Measurements from ENCODE around the gene SEMA3G.

Gene SEMA3G

DNA sequence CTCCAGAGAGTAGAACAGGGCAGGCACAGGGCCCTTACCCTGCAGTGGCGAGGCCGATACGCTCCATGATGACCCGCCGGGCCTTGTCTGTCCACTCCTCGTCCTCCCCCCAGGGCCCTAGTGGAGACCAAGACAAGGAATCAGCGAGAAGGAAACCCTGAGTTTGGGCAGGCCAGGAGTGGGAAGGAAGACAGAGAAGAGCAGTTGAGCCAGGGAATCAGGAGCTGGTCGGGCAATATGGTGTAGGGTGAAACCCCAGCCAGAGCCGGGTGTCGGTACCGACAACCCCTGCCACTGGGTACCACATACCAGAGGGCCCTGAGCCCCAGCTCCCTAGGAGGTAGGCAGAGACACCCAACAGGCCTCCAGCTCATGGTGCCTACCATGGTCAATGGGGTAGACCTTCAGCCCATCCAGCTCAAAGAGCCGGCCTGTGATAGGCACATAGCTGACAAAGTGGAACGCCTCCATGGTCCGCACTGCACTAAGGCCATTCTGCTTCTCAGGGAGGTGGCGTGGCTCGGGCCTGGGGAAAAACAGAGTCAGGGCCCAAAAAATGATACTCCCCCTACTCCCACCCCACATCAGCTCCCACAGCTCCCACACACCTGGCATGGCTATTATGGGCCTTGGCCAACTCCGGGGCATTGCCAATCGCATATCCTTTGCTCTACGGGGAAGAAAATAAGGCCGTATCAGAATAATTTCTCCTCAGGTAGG lies 38.0 kb downstream of the SEMA3G start:
- Histone ChIP-seq H3K9me3 (ENCODE audit: control insufficient read depth, low read length) (no peaks in the 10 kb centered on the region), H3K9ac (ENCODE audit: low read length) (no peak overlapping the region), H2BK12ac (ENCODE audit: low read length in 2 of 2) (no peak overlapping the region), H3K18ac (ENCODE audit: low read depth in 1 of 2, low read length in 2 of 2) (no peak overlapping the region), H3K14ac (ENCODE audit: low read length in 2 of 2) (no peak overlapping the region), H2BK15ac (ENCODE audit: low read depth, poor library complexity, severe bottlenecking) (no peak overlapping the region), H4K91ac (ENCODE audit: low read length) (no peak overlapping the region), H3K36me3 (ENCODE audit: control insufficient read depth in 1 of 2, insufficient read depth in 2 of 2, low read depth in 1 of 2, low read length in 2 of 2) (peaks cover 64 to 67% of the 10 kb centered on the region in 2 experiments), H3K4me2 (ENCODE audit: low read length, poor library complexity, severe bottlenecking) (no peak overlapping the region), H3K23ac (ENCODE audit: low read length in 2 of 2) (no peak overlapping the region), H3K4ac (ENCODE audit: low read depth in 1 of 2, low read length in 2 of 2) (no peak overlapping the region), H3K27me3 (ENCODE audit: control insufficient read depth in 1 of 2, insufficient read depth in 1 of 2, low read length in 2 of 2) (no peaks in the 10 kb centered on the region), H2AFZ (ENCODE audit: low read depth, low read length) (no peak overlapping the region), H3K4me1 (ENCODE audit: control insufficient read depth, insufficient read depth, low read depth, low read length) (peaks cover 21% of the 10 kb centered on the region), H3K4me3 (ENCODE audit: insufficient read depth in 1 of 2, low read depth in 1 of 2, low read length in 2 of 2) (no peak overlapping the region), H3K79me1 (replicated peaks; ENCODE audit: low read length, poor library complexity, severe bottlenecking) (peaks cover 53% of the 10 kb centered on the region), H2BK5ac (ENCODE audit: low read depth, low read length, poor library complexity, severe bottlenecking) (no peak overlapping the region), H3K27ac (ENCODE audit: low read length, poor library complexity, severe bottlenecking) (no peak overlapping the region), H2AK5ac (ENCODE audit: low read length, severe bottlenecking) (no peak overlapping the region), H4K8ac (ENCODE audit: low read length) (no peak overlapping the region), H2BK120ac (ENCODE audit: low read depth, low read length) (no peak overlapping the region)
- WGBS = 97% methylated on average over 20 of the region's 20 CpGs
- DNase-seq = no peak

DNA sequence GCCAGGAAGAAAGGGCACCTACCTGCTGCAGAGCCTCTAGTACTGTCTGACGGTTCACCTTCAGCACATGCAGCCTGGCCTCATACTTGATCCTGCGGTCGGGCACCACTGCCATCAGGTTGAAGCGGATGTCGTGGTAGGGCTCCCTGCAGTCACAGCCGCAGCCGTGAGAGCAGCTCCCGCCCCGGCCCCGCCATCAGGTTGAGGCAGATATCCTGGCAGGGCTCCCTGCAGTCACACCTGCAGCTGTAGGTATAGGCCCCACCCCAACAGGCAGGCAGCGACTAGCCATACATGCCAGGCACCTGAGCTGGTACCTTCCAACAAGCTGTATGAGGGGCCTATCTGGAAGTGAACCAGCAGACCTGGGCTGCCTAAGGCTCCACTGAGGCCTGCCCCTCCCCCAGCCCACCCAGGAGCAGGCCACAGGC lies 38.7 kb downstream of the SEMA3G start:
- peaks cover 49% of the 10 kb centered on the region for H3K79me1 ChIP-seq (replicated peaks; ENCODE audit: low read length, poor library complexity, severe bottlenecking)
- WGBS = 96% methylated on average over 11 of the region's 11 CpGs
- H3K9ac ChIP-seq (ENCODE audit: low read length) = no peak overlapping the region
- H3K36me3 ChIP-seq (ENCODE audit: control insufficient read depth in 1 of 2, insufficient read depth in 2 of 2, low read depth in 1 of 2, low read length in 2 of 2) = peaks cover 71 to 74% of the 10 kb centered on the region in 2 experiments
- H3K4me2 ChIP-seq (ENCODE audit: low read length, poor library complexity, severe bottlenecking) = no peak overlapping the region
- no peak for DNase-seq
- H3K14ac ChIP-seq (ENCODE audit: low read length in 2 of 2) = no peak overlapping the region
- no peak overlapping the region for H3K18ac ChIP-seq (ENCODE audit: low read depth in 1 of 2, low read length in 2 of 2)
- H2AK5ac ChIP-seq (ENCODE audit: low read length, severe bottlenecking) = no peak overlapping the region
- H2BK12ac ChIP-seq (ENCODE audit: low read length in 2 of 2) = no peak overlapping the region
- H3K9me3 ChIP-seq (ENCODE audit: control insufficient read depth, low read length) = no peaks in the 10 kb centered on the region
- H2BK15ac ChIP-seq (ENCODE audit: low read depth, poor library complexity, severe bottlenecking) = no peak overlapping the region
- no peak overlapping the region for H3K23ac ChIP-seq (ENCODE audit: low read length in 2 of 2)
- no peak overlapping the region for H2BK120ac ChIP-seq (ENCODE audit: low read depth, low read length)
- no peaks in the 10 kb centered on the region for H3K27me3 ChIP-seq (ENCODE audit: control insufficient read depth in 1 of 2, insufficient read depth in 1 of 2, low read length in 2 of 2)
- H3K27ac ChIP-seq (ENCODE audit: low read length, poor library complexity, severe bottlenecking) = no peak overlapping the region
- peaks cover 16% of the 10 kb centered on the region for H3K4me1 ChIP-seq (ENCODE audit: control insufficient read depth, insufficient read depth, low read depth, low read length)
- no peak overlapping the region for H2AFZ ChIP-seq (ENCODE audit: low read depth, low read length)
- H4K8ac ChIP-seq (ENCODE audit: low read length) = peak overlapping the region; percentile 0
- peak overlapping the region; percentile 61 for H4K91ac ChIP-seq (ENCODE audit: low read length)
- no peak overlapping the region for H3K4me3 ChIP-seq (ENCODE audit: insufficient read depth in 1 of 2, low read depth in 1 of 2, low read length in 2 of 2)
- H2BK5ac ChIP-seq (ENCODE audit: low read depth, low read length, poor library complexity, severe bottlenecking) = no peak overlapping the region
- no peak overlapping the region for H3K4ac ChIP-seq (ENCODE audit: low read depth in 1 of 2, low read length in 2 of 2)

DNA sequence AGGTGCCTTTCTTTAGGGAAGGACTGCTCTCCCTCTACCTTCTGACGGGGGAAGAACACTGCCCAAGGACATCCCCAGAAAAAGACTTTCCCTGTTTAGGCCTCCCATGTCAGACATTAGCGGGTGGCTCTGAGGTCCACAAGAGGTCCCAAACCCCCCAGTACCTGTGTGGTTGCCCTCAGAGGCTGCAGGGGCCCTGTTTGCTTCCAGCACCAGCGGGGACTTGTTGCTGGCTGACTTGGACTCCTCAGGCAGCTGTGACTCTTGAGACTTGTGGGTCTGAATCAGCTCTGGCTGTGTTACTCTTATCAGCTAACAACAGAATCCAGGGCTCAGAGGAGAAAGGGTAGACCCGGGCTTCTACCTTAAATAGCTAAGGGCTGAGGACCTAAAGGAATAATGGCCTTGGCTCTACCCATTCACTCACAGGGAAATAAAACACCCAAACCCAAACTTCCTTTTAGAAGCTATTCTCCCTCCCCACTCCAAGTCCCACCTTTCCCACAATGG lies 39.2 kb downstream of the SEMA3G start:
- Histone ChIP-seq H3K79me1 (replicated peaks; ENCODE audit: low read length, poor library complexity, severe bottlenecking) (peaks cover 49% of the 10 kb centered on the region), H3K23ac (ENCODE audit: low read length in 2 of 2) (no peak overlapping the region), H3K14ac (ENCODE audit: low read length in 2 of 2) (no peak overlapping the region), H3K27ac (ENCODE audit: low read length, poor library complexity, severe bottlenecking) (no peak overlapping the region), H3K4me3 (ENCODE audit: insufficient read depth in 1 of 2, low read depth in 1 of 2, low read length in 2 of 2) (no peak overlapping the region), H3K4ac (ENCODE audit: low read depth in 1 of 2, low read length in 2 of 2) (no peak overlapping the region), H2BK5ac (ENCODE audit: low read depth, low read length, poor library complexity, severe bottlenecking) (no peak overlapping the region), H3K4me2 (ENCODE audit: low read length, poor library complexity, severe bottlenecking) (no peak overlapping the region), H3K27me3 (ENCODE audit: control insufficient read depth in 1 of 2, insufficient read depth in 1 of 2, low read length in 2 of 2) (no peaks in the 10 kb centered on the region), H3K9me3 (ENCODE audit: control insufficient read depth, low read length) (no peaks in the 10 kb centered on the region), H2BK15ac (ENCODE audit: low read depth, poor library complexity, severe bottlenecking) (no peak overlapping the region), H4K8ac (ENCODE audit: low read length) (no peak overlapping the region), H2BK120ac (ENCODE audit: low read depth, low read length) (no peak overlapping the region), H3K18ac (ENCODE audit: low read depth in 1 of 2, low read length in 2 of 2) (no peak overlapping the region), H3K4me1 (ENCODE audit: control insufficient read depth, insufficient read depth, low read depth, low read length) (peaks cover 14% of the 10 kb centered on the region), H2BK12ac (ENCODE audit: low read length in 2 of 2) (no peak overlapping the region), H3K9ac (ENCODE audit: low read length) (no peak overlapping the region), H2AK5ac (ENCODE audit: low read length, severe bottlenecking) (no peak overlapping the region), H3K36me3 (ENCODE audit: control insufficient read depth in 1 of 2, insufficient read depth in 2 of 2, low read depth in 1 of 2, low read length in 2 of 2) (peaks cover 77 to 80% of the 10 kb centered on the region in 2 experiments), H4K91ac (ENCODE audit: low read length) (no peak overlapping the region), H2AFZ (ENCODE audit: low read depth, low read length) (no peak overlapping the region)
- no peak for DNase-seq
- WGBS = 98% methylated on average over 4 of the region's 4 CpGs

DNA sequence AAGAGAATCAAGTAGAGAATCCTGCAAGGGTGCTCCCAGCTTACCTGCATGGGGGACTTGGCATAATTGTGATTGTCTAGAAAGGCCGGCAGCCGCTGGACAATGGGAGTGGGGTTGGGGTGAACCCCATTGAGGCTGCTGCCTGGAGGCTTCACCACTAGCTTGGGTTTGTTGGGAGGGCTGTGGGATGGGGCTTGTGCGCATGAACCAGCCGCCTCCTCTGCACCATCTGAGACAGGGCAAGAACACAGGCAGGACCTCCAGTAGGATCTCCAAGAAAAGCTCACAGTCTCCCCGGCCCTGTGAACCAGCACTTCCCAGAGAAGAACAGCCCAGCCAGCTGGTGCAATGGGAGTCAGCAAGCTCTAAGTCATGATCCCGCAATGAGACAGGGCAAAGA lies 39.8 kb downstream of the SEMA3G start:
- Histone ChIP-seq H3K27ac (ENCODE audit: low read length, poor library complexity, severe bottlenecking) (no peak overlapping the region), H2BK12ac (ENCODE audit: low read length in 2 of 2) (no peak overlapping the region), H3K4me3 (ENCODE audit: insufficient read depth in 1 of 2, low read depth in 1 of 2, low read length in 2 of 2) (no peak overlapping the region), H3K79me1 (replicated peaks; ENCODE audit: low read length, poor library complexity, severe bottlenecking) (peaks cover 49% of the 10 kb centered on the region), H3K4me1 (ENCODE audit: control insufficient read depth, insufficient read depth, low read depth, low read length) (peaks cover 14% of the 10 kb centered on the region), H3K14ac (ENCODE audit: low read length in 2 of 2) (no peak overlapping the region), H3K4ac (ENCODE audit: low read depth in 1 of 2, low read length in 2 of 2) (no peak overlapping the region), H3K18ac (ENCODE audit: low read depth in 1 of 2, low read length in 2 of 2) (no peak overlapping the region), H4K8ac (ENCODE audit: low read length) (no peak overlapping the region), H2BK5ac (ENCODE audit: low read depth, low read length, poor library complexity, severe bottlenecking) (no peak overlapping the region), H3K9me3 (ENCODE audit: control insufficient read depth, low read length) (no peaks in the 10 kb centered on the region), H3K36me3 (ENCODE audit: control insufficient read depth in 1 of 2, insufficient read depth in 2 of 2, low read depth in 1 of 2, low read length in 2 of 2) (peaks cover 83 to 86% of the 10 kb centered on the region in 2 experiments), H3K23ac (ENCODE audit: low read length in 2 of 2) (no peak overlapping the region), H3K27me3 (ENCODE audit: control insufficient read depth in 1 of 2, insufficient read depth in 1 of 2, low read length in 2 of 2) (no peaks in the 10 kb centered on the region), H3K4me2 (ENCODE audit: low read length, poor library complexity, severe bottlenecking) (no peak overlapping the region), H2BK120ac (ENCODE audit: low read depth, low read length) (no peak overlapping the region), H2AFZ (ENCODE audit: low read depth, low read length) (no peak overlapping the region), H2AK5ac (ENCODE audit: low read length, severe bottlenecking) (no peak overlapping the region), H3K9ac (ENCODE audit: low read length) (no peak overlapping the region), H4K91ac (ENCODE audit: low read length) (no peak overlapping the region), H2BK15ac (ENCODE audit: low read depth, poor library complexity, severe bottlenecking) (no peak overlapping the region)
- 95% methylated on average over 6 of the region's 6 CpGs for WGBS
- DNase-seq = no peak

All from mesenchymal stem cell (in vitro differentiated cells and primary cell).